ENCODE measurements around the gene CACNA1I. TPM values are rescaled to one million over a fixed set of nuclear protein-coding genes. Genes with fewer than 3 reads are reported as not detected.
A peak's percentile ranks its signal among the peaks of the same experiment; 100 is the strongest.

CACNA1I gene
- total RNA-seq, 3 donors from 2014 or later (not counting 1 experiment from before 2014, with no cell fraction given): 0.05 to 0.83 (median 0.72) TPM

- no peak overlapping the region for H3K27ac Mint-ChIP-seq
- no peaks in the 10 kb centered on the region for H3K9me3 Mint-ChIP-seq
- WGBS (ENCODE audit: insufficient coverage): 30% methylated on average over 10 of the region's 10 CpGs
- H3K27ac ChIP-seq (ENCODE audit: low read length): no peak overlapping the region
- no peaks in the 10 kb centered on the region for H3K9me3 ChIP-seq (ENCODE audit: control insufficient read depth, insufficient read depth, low read length)
- H3K27me3 ChIP-seq (ENCODE audit: control insufficient read depth, insufficient read depth, low read length): peaks cover 23% of the 10 kb centered on the region
- H3K4me1 ChIP-seq (ENCODE audit: control insufficient read depth, insufficient read depth, low read length): peaks cover 9% of the 10 kb centered on the region
- no peak overlapping the region for H3K4me3 ChIP-seq (ENCODE audit: low read length)
- peak in 1 of 2 donors; percentile 67 for DNase-seq
- no peaks in the 10 kb centered on the region for H3K36me3 ChIP-seq (ENCODE audit: control insufficient read depth, insufficient read depth, low read length)
- intact Hi-C loops (cut with micrococcal nuclease): no loop called here
- no peak for ATAC-seq
- no peak overlapping the region for H3K4me3 Mint-ChIP-seq
- H3K36me3 Mint-ChIP-seq: no peaks in the 10 kb centered on the region
- H3K27me3 Mint-ChIP-seq (ENCODE audit: low read depth in 2 of 2): peaks cover 31 to 43% of the 10 kb centered on the region in 2 donors
- no peak for TF ChIP-seq CTCF (IDR thresholded peaks at IDR 0.05)
- H3K4me1 Mint-ChIP-seq: peaks cover 8 to 26% of the 10 kb centered on the region in 2 donors
Measured at GRCh38 chr22:39658367-39658766, 87.8 kb downstream of the CACNA1I start.

GRCh38 chr22:39658806-39659463 lies 88.4 kb downstream of the CACNA1I start:
- ATAC-seq: no peak
- H3K27me3 ChIP-seq (ENCODE audit: control insufficient read depth, insufficient read depth, low read length): peaks cover 24% of the 10 kb centered on the region
- Mint-ChIP-seq H3K9me3 (no peaks in the 10 kb centered on the region), H3K27ac (no peak overlapping the region), H3K27me3 (ENCODE audit: low read depth in 2 of 2) (peaks cover 35 to 47% of the 10 kb centered on the region in 2 donors), H3K4me3 (no peak overlapping the region), H3K36me3 (no peaks in the 10 kb centered on the region), H3K4me1 (peaks cover 10 to 28% of the 10 kb centered on the region in 2 donors)
- no peak overlapping the region for H3K27ac ChIP-seq (ENCODE audit: low read length)
- no peaks in the 10 kb centered on the region for H3K9me3 ChIP-seq (ENCODE audit: control insufficient read depth, insufficient read depth, low read length)
- intact Hi-C loops (cut with micrococcal nuclease): no loop called here
- H3K4me1 ChIP-seq (ENCODE audit: control insufficient read depth, insufficient read depth, low read length): peaks cover 14% of the 10 kb centered on the region
- no peak overlapping the region for H3K4me3 ChIP-seq (ENCODE audit: low read length)
- H3K36me3 ChIP-seq (ENCODE audit: control insufficient read depth, insufficient read depth, low read length): no peaks in the 10 kb centered on the region
- DNase-seq: no peak
- no peak for TF ChIP-seq CTCF (IDR thresholded peaks at IDR 0.05)
- 89% methylated on average over 18 of the region's 18 CpGs for WGBS (ENCODE audit: insufficient coverage)

- Mint-ChIP-seq H3K27me3 (ENCODE audit: low read depth in 2 of 2) (peaks cover 35 to 47% of the 10 kb centered on the region in 2 donors), H3K4me1 (peaks cover 10 to 28% of the 10 kb centered on the region in 2 donors), H3K9me3 (no peaks in the 10 kb centered on the region), H3K36me3 (no peaks in the 10 kb centered on the region), H3K27ac (no peak overlapping the region), H3K4me3 (peak overlapping the region; percentile 75)
- Histone ChIP-seq H3K4me3 (ENCODE audit: low read length) (no peak overlapping the region), H3K4me1 (ENCODE audit: control insufficient read depth, insufficient read depth, low read length) (peaks cover 18% of the 10 kb centered on the region), H3K27ac (ENCODE audit: low read length) (no peak overlapping the region), H3K9me3 (ENCODE audit: control insufficient read depth, insufficient read depth, low read length) (no peaks in the 10 kb centered on the region), H3K27me3 (ENCODE audit: control insufficient read depth, insufficient read depth, low read length) (peaks cover 24% of the 10 kb centered on the region), H3K36me3 (ENCODE audit: control insufficient read depth, insufficient read depth, low read length) (no peaks in the 10 kb centered on the region)
- WGBS (ENCODE audit: insufficient coverage): 55% methylated on average over 1 of the region's 1 CpG
- ATAC-seq (no peak), DNase-seq (no peak)
- intact Hi-C loops (cut with micrococcal nuclease): no loop called here
- no peak for TF ChIP-seq CTCF (IDR thresholded peaks at IDR 0.05)
Measured at GRCh38 chr22:39661501-39661841, 90.9 kb downstream of the CACNA1I start.

Data from natural killer cell (primary cell).